Measurements from ENCODE around the gene PROC.

The PROC gene

GRCh38 chr2:127424598-127425520 is 6.6 kb downstream of the PROC start:
- Histone ChIP-seq H3K27ac (ENCODE audit: low read length) (no peak overlapping the region), H3K4me1 (ENCODE audit: control insufficient read depth in 1 of 2, insufficient read depth in 2 of 2, low read length in 2 of 2) (peaks cover 0 to 13% of the 10 kb centered on the region in 2 donors), H3K4me3 (ENCODE audit: low read depth in 1 of 2, low read length in 2 of 2) (no peak overlapping the region), H3K36me3 (ENCODE audit: control insufficient read depth in 1 of 2, insufficient read depth in 2 of 2, low read length in 2 of 2) (no peaks in the 10 kb centered on the region), H3K27me3 (ENCODE audit: low read depth, low read length) (peaks cover 8% of the 10 kb centered on the region), H3K9me3 (ENCODE audit: control insufficient read depth in 1 of 2, low read length in 2 of 2) (no peaks in the 10 kb centered on the region)

- H3K27me3 ChIP-seq (ENCODE audit: low read depth, low read length), result peaks cover 8% of the 10 kb centered on the region
- H3K4me1 ChIP-seq (ENCODE audit: control insufficient read depth in 1 of 2, insufficient read depth in 2 of 2, low read length in 2 of 2), result peaks cover 0 to 13% of the 10 kb centered on the region in 2 donors
- H3K36me3 ChIP-seq (ENCODE audit: control insufficient read depth in 1 of 2, insufficient read depth in 2 of 2, low read length in 2 of 2), result no peaks in the 10 kb centered on the region
- no peak overlapping the region for H3K27ac ChIP-seq (ENCODE audit: low read length)
- no peaks in the 10 kb centered on the region for H3K9me3 ChIP-seq (ENCODE audit: control insufficient read depth in 1 of 2, low read length in 2 of 2)
- H3K4me3 ChIP-seq (ENCODE audit: low read depth in 1 of 2, low read length in 2 of 2), result no peak overlapping the region
Observed at GRCh38 chr2:127425540-127426490, 7.6 kb downstream of the PROC start.

- no peak overlapping the region for H3K27ac ChIP-seq (ENCODE audit: low read length)
- peaks cover 8% of the 10 kb centered on the region for H3K27me3 ChIP-seq (ENCODE audit: low read depth, low read length)
- peaks cover 0 to 13% of the 10 kb centered on the region in 2 donors for H3K4me1 ChIP-seq (ENCODE audit: control insufficient read depth in 1 of 2, insufficient read depth in 2 of 2, low read length in 2 of 2)
- H3K9me3 ChIP-seq (ENCODE audit: control insufficient read depth in 1 of 2, low read length in 2 of 2), result no peaks in the 10 kb centered on the region
- no peaks in the 10 kb centered on the region for H3K36me3 ChIP-seq (ENCODE audit: control insufficient read depth in 1 of 2, insufficient read depth in 2 of 2, low read length in 2 of 2)
- H3K4me3 ChIP-seq (ENCODE audit: low read depth in 1 of 2, low read length in 2 of 2), result no peak overlapping the region
Observed at GRCh38 chr2:127426501-127427354, 8.5 kb downstream of the PROC start.

GRCh38 chr2:127427376-127428056 is 9.3 kb downstream of the PROC start:
- Histone ChIP-seq H3K4me1 (ENCODE audit: control insufficient read depth in 1 of 2, insufficient read depth in 2 of 2, low read length in 2 of 2) (peaks cover 0 to 13% of the 10 kb centered on the region in 2 donors), H3K4me3 (ENCODE audit: low read depth in 1 of 2, low read length in 2 of 2) (no peak overlapping the region), H3K36me3 (ENCODE audit: control insufficient read depth in 1 of 2, insufficient read depth in 2 of 2, low read length in 2 of 2) (no peaks in the 10 kb centered on the region), H3K27ac (ENCODE audit: low read length) (no peak overlapping the region), H3K27me3 (ENCODE audit: low read depth, low read length) (peaks cover 3% of the 10 kb centered on the region), H3K9me3 (ENCODE audit: control insufficient read depth in 1 of 2, low read length in 2 of 2) (no peaks in the 10 kb centered on the region)

- Histone ChIP-seq H3K9me3 (ENCODE audit: control insufficient read depth in 1 of 2, low read length in 2 of 2) (no peaks in the 10 kb centered on the region), H3K4me1 (ENCODE audit: control insufficient read depth in 1 of 2, insufficient read depth in 2 of 2, low read length in 2 of 2) (peaks cover 0 to 6% of the 10 kb centered on the region in 2 donors), H3K27ac (ENCODE audit: low read length) (no peak overlapping the region), H3K27me3 (ENCODE audit: low read depth, low read length) (no peaks in the 10 kb centered on the region), H3K4me3 (ENCODE audit: low read depth in 1 of 2, low read length in 2 of 2) (no peak overlapping the region), H3K36me3 (ENCODE audit: control insufficient read depth in 1 of 2, insufficient read depth in 2 of 2, low read length in 2 of 2) (no peaks in the 10 kb centered on the region)
Observed at GRCh38 chr2:127428057-127428814, 10.0 kb downstream of the PROC start.

GRCh38 chr2:127428815-127429109 is 10.5 kb downstream of the PROC start:
- no peaks in the 10 kb centered on the region for H3K27me3 ChIP-seq (ENCODE audit: low read depth, low read length)
- no peak overlapping the region for H3K27ac ChIP-seq (ENCODE audit: low read length)
- peaks cover 0 to under 1% of the 10 kb centered on the region in 2 donors for H3K4me1 ChIP-seq (ENCODE audit: control insufficient read depth in 1 of 2, insufficient read depth in 2 of 2, low read length in 2 of 2)
- no peak overlapping the region for H3K4me3 ChIP-seq (ENCODE audit: low read depth in 1 of 2, low read length in 2 of 2)
- no peaks in the 10 kb centered on the region for H3K36me3 ChIP-seq (ENCODE audit: control insufficient read depth in 1 of 2, insufficient read depth in 2 of 2, low read length in 2 of 2)
- H3K9me3 ChIP-seq (ENCODE audit: control insufficient read depth in 1 of 2, low read length in 2 of 2), result no peaks in the 10 kb centered on the region

GRCh38 chr2:127429291-127429690 is 11.1 kb downstream of the PROC start:
- Histone ChIP-seq H3K36me3 (ENCODE audit: control insufficient read depth in 1 of 2, insufficient read depth in 2 of 2, low read length in 2 of 2) (no peaks in the 10 kb centered on the region), H3K4me1 (ENCODE audit: control insufficient read depth in 1 of 2, insufficient read depth in 2 of 2, low read length in 2 of 2) (no peaks in the 10 kb centered on the region), H3K4me3 (ENCODE audit: low read depth in 1 of 2, low read length in 2 of 2) (no peak overlapping the region), H3K27ac (ENCODE audit: low read length) (no peak overlapping the region), H3K9me3 (ENCODE audit: control insufficient read depth in 1 of 2, low read length in 2 of 2) (no peaks in the 10 kb centered on the region), H3K27me3 (ENCODE audit: low read depth, low read length) (no peaks in the 10 kb centered on the region)

GRCh38 chr2:127429844-127430425 is 11.7 kb downstream of the PROC start:
- Histone ChIP-seq H3K4me3 (ENCODE audit: low read depth in 1 of 2, low read length in 2 of 2) (no peak overlapping the region), H3K27me3 (ENCODE audit: low read depth, low read length) (no peaks in the 10 kb centered on the region), H3K4me1 (ENCODE audit: control insufficient read depth in 1 of 2, insufficient read depth in 2 of 2, low read length in 2 of 2) (no peaks in the 10 kb centered on the region), H3K36me3 (ENCODE audit: control insufficient read depth in 1 of 2, insufficient read depth in 2 of 2, low read length in 2 of 2) (no peaks in the 10 kb centered on the region), H3K9me3 (ENCODE audit: control insufficient read depth in 1 of 2, low read length in 2 of 2) (no peaks in the 10 kb centered on the region), H3K27ac (ENCODE audit: low read length) (no peak overlapping the region)

DNA sequence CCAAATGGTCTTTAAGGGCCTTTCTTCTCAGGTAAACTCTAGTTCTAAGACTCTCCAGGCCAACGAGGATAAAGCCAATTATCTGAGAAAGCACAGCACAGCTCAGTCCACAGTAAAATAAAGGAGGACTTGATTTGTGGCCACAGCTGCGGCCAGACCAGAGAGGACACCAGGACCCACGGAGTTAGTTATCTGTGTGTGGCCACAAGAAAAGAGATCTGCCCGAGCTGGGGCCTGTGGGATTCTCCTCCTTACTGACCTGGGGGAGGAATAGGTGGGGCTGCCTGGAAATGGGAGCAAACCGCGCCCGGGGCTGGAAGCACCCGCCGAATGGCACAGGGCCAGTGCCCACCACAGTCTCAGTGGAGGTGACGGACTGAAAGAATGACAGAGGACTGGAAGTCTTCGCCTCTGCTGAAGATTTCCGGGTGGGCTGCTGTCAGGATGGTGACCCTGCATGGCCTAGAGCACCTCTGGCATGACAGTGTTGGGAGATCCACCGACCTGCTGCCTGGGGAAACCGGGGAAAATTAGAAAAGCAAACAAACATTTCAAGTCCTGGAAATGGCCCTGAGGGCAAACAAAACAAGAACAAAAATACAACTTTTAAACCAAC is 13.3 kb downstream of the PROC start:
- no peaks in the 10 kb centered on the region for H3K9me3 ChIP-seq (ENCODE audit: control insufficient read depth in 1 of 2, low read length in 2 of 2)
- H3K27ac ChIP-seq (ENCODE audit: low read length), result no peak overlapping the region
- no peaks in the 10 kb centered on the region for H3K36me3 ChIP-seq (ENCODE audit: control insufficient read depth in 1 of 2, insufficient read depth in 2 of 2, low read length in 2 of 2)
- no peaks in the 10 kb centered on the region for H3K4me1 ChIP-seq (ENCODE audit: control insufficient read depth in 1 of 2, insufficient read depth in 2 of 2, low read length in 2 of 2)
- H3K4me3 ChIP-seq (ENCODE audit: low read depth in 1 of 2, low read length in 2 of 2), result no peak overlapping the region
- no peaks in the 10 kb centered on the region for H3K27me3 ChIP-seq (ENCODE audit: low read depth, low read length)
